IMR-90 (cell line): ENCODE results near the gene BPGM. TPM values are rescaled to one million over a fixed set of nuclear protein-coding genes. Genes with fewer than 3 reads are reported as not detected.

Experiments
- ATAC-seq: fragments of 200-7000 bp; cut with Tn5 transposase; 2 replicates; pipeline ENCODE4 v1.9.1; 2020; ENCODE audit warnings: low read depth, mild to moderate bottlenecking, moderate library complexity
- BruUV-seq: library from RNA; stranded (reverse); fragments of 400-500 nt; replicated peaks from 2 replicates; lab custom pipeline; 2021; lab: Mats Ljungman, UMichigan
- CTCF ChIA-PET: fragments of 300-600 bp; formaldehyde crosslinking; extraction: SDS; loops from one replicate; lab custom pipeline; 2021; ENCODE audit warnings: antibody characterized with exemption; lab: Yijun Ruan, JAX
- POLR2A ChIA-PET: fragments of 300-600 bp; sonication (Branson Sonifier 250); formaldehyde crosslinking; loops from one replicate; lab custom pipeline; 2022; ENCODE audit warnings: antibody characterized with exemption; ENCODE audit not compliant: unreplicated experiment; lab: Charles Lee
- DNase-seq: peaks from one replicate; pipeline ENCODE4 v3.0.0; 2013
- H2AFZ ChIP-seq: replicated peaks from 2 replicates; pipeline ENCODE3; 2013; ENCODE audit warnings: low read length, mild to moderate bottlenecking; ENCODE audit not compliant: poor library complexity
- H2AK5ac ChIP-seq: 2 replicates; pipeline ENCODE4 v1.6.1; 2013; ENCODE audit warnings: low read depth, low read length, inconsistent platforms
- H2AK9ac ChIP-seq: replicated peaks from 2 replicates; pipeline ENCODE3; 2013; ENCODE audit warnings: mild to moderate bottlenecking, low read depth, low read length, moderate library complexity; ENCODE audit not compliant: poor library complexity
- H2BK120ac ChIP-seq: 2 replicates; pipeline ENCODE4 v1.6.1; 2013; ENCODE audit warnings: low read depth, low read length, inconsistent platforms
- H2BK15ac ChIP-seq: 3 replicates; pipeline ENCODE4 v1.6.1; 2013; ENCODE audit warnings: low read depth, low read length, inconsistent platforms
- H2BK20ac ChIP-seq: 2 replicates; pipeline ENCODE4 v1.6.1; 2013; ENCODE audit warnings: low read depth, mild to moderate bottlenecking, inconsistent platforms, low read length, moderate library complexity
- H2BK5ac ChIP-seq: 2 replicates; pipeline ENCODE4 v1.6.1; 2013; ENCODE audit warnings: mild to moderate bottlenecking, low read depth, low read length, inconsistent platforms; ENCODE audit not compliant: poor library complexity, severe bottlenecking
- H3K14ac ChIP-seq: replicated peaks from 2 replicates; pipeline ENCODE4 v1.6.1; 2013; ENCODE audit warnings: low read depth, low read length, inconsistent platforms
- H3K18ac ChIP-seq: 2 replicates; pipeline ENCODE4 v1.6.1; 2013; ENCODE audit warnings: low read depth, low read length, control low read depth
- H3K23ac ChIP-seq: 2 replicates; pipeline ENCODE4 v1.6.1; 2013; ENCODE audit warnings: low read depth, low read length, inconsistent platforms
- H3K27ac ChIP-seq: 2 replicates; pipeline ENCODE4 v1.5.1; 2013; ENCODE audit warnings: mild to moderate bottlenecking, control low read depth, low read length; ENCODE audit not compliant: insufficient read depth
- H3K27me3 ChIP-seq: 2 replicates; pipeline ENCODE4 v1.6.1; 2013; ENCODE audit warnings: low read length; ENCODE audit not compliant: control insufficient read depth, insufficient read depth
- H3K36me3 ChIP-seq: 2 replicates; pipeline ENCODE4 v1.6.1; 2013; ENCODE audit warnings: low read length, mixed read lengths; ENCODE audit not compliant: control insufficient read depth, insufficient read depth
- H3K4ac ChIP-seq: 2 replicates; pipeline ENCODE4 v1.6.1; 2013; ENCODE audit warnings: low read depth, low read length, inconsistent platforms
- H3K4me1 ChIP-seq: 2 replicates; pipeline ENCODE4 v1.6.1; 2013; ENCODE audit warnings: low read length, mixed read lengths; ENCODE audit not compliant: control insufficient read depth, insufficient read depth
- H3K4me2 ChIP-seq: 2 replicates; pipeline ENCODE4 v1.6.1; 2013; ENCODE audit warnings: low read depth, mild to moderate bottlenecking, control low read depth, low read length, moderate library complexity
- H3K4me3 ChIP-seq: 2 replicates; pipeline ENCODE4 v1.5.1; 2013; ENCODE audit warnings: low read depth, mild to moderate bottlenecking, control low read depth, low read length, moderate library complexity; ENCODE audit not compliant: insufficient read depth
- H3K56ac ChIP-seq: 2 replicates; pipeline ENCODE4 v1.6.1; 2013; ENCODE audit warnings: low read length, inconsistent platforms; ENCODE audit not compliant: insufficient read depth; ENCODE audit errors: extremely low read depth
- H3K79me1 ChIP-seq, 2 experiments: 2 replicates each; pipeline ENCODE4 v1.6.1; 2013; ENCODE audit warnings: low read length in 2 of 2, inconsistent platforms in 1 of 2, low read depth in 1 of 2
- H3K9ac ChIP-seq: 2 replicates; pipeline ENCODE4 v1.6.1; 2013; ENCODE audit warnings: low read depth, low read length, control low read depth
- H3K9me1 ChIP-seq: 2 replicates; pipeline ENCODE4 v1.6.1; 2013; ENCODE audit warnings: low read length, inconsistent platforms; ENCODE audit not compliant: insufficient read depth
- H3K9me3 ChIP-seq: 2 replicates; pipeline ENCODE4 v1.6.1; 2013; ENCODE audit warnings: low read length; ENCODE audit not compliant: control insufficient read depth, insufficient read depth
- H4K20me1 ChIP-seq: 2 replicates; pipeline ENCODE4 v1.6.1; 2013; ENCODE audit warnings: low read length, inconsistent platforms; ENCODE audit not compliant: insufficient read depth
- H4K5ac ChIP-seq: 2 replicates; pipeline ENCODE4 v1.6.1; 2013; ENCODE audit warnings: mild to moderate bottlenecking, low read depth, low read length, control low read depth
- H4K8ac ChIP-seq, 2 experiments: 2 replicates each; pipeline ENCODE4 v1.6.1; 2013; ENCODE audit warnings: low read depth in 2 of 2, low read length in 2 of 2, control low read depth in 1 of 2, inconsistent platforms in 1 of 2
- H4K91ac ChIP-seq: 2 replicates; pipeline ENCODE4 v1.6.1; 2013; ENCODE audit warnings: low read depth, low read length, inconsistent platforms; ENCODE audit not compliant: insufficient read depth
- BHLHE40 ChIP-seq: fragments of 150-350 bp; IDR thresholded peaks from 2 replicates; pipeline ENCODE4 v1.6.1; 2016; ENCODE audit warnings: mild to moderate bottlenecking, low read depth, low read length
- CEBPB ChIP-seq: IDR thresholded peaks from 2 replicates; pipeline ENCODE4 v1.6.1; 2012; ENCODE audit warnings: low read depth, low read length, improper control_type of control experiment
- CHD1 ChIP-seq: IDR thresholded peaks from 2 replicates; pipeline ENCODE4 v1.6.1; 2012; ENCODE audit warnings: low read depth, low read length, improper control_type of control experiment
- CTCF ChIP-seq: conservative IDR thresholded peaks from 2 replicates; pipeline ENCODE4 v1.5.1; 2012; ENCODE audit warnings: mild to moderate bottlenecking, low read depth, low read length, improper control_type of control experiment
- ELK1 ChIP-seq: fragments of 150-350 bp; IDR thresholded peaks from 2 replicates; pipeline ENCODE4 v1.6.1; 2016; ENCODE audit warnings: low read depth, mild to moderate bottlenecking, low read length, moderate library complexity, borderline replicate concordance
- FOS ChIP-seq: fragments of 150-350 bp; IDR thresholded peaks from 2 replicates; pipeline ENCODE4 v1.6.1; 2016; ENCODE audit warnings: low read depth, low read length
- MAFK ChIP-seq: IDR thresholded peaks from 2 replicates; pipeline ENCODE4 v1.6.1; 2012; ENCODE audit warnings: low read depth, low read length, improper control_type of control experiment
- MAZ ChIP-seq: IDR thresholded peaks from 2 replicates; pipeline ENCODE4 v1.6.1; 2012; ENCODE audit warnings: low read depth, mild to moderate bottlenecking, low read length, improper control_type of control experiment, moderate library complexity, borderline replicate concordance
- MXI1 ChIP-seq: IDR thresholded peaks from 2 replicates; pipeline ENCODE4 v1.6.1; 2012; ENCODE audit warnings: low read depth, mild to moderate bottlenecking, low read length, moderate library complexity, borderline replicate concordance
- NFE2L2 ChIP-seq: fragments of 150-350 bp; IDR thresholded peaks from 2 replicates; pipeline ENCODE4 v1.6.1; 2016; ENCODE audit warnings: low read depth, mild to moderate bottlenecking, low read length
- POLR2A ChIP-seq: IDR thresholded peaks from 2 replicates; pipeline ENCODE4 v1.6.1; 2012; ENCODE audit warnings: mild to moderate bottlenecking, low read depth, low read length
- RAD21 ChIP-seq: IDR thresholded peaks from 2 replicates; pipeline ENCODE4 v1.6.1; 2012; ENCODE audit warnings: low read length, improper control_type of control experiment
- RCOR1 ChIP-seq: IDR thresholded peaks from 2 replicates; pipeline ENCODE4 v1.6.1; 2012; ENCODE audit warnings: mild to moderate bottlenecking, low read length, improper control_type of control experiment; ENCODE audit not compliant: insufficient replicate concordance
- RFX5 ChIP-seq: IDR thresholded peaks from 2 replicates; pipeline ENCODE4 v1.8.0; 2012; ENCODE audit warnings: low read depth, mild to moderate bottlenecking, low read length, moderate library complexity
- SMC3 ChIP-seq: fragments of 150-350 bp; IDR thresholded peaks from 2 replicates; pipeline ENCODE4 v1.6.1; 2016; ENCODE audit warnings: low read depth, mild to moderate bottlenecking, antibody characterized with exemption, low read length, moderate library complexity
- WGBS, 2 experiments: methylation state at CpG; one replicate each; pipeline versions ENCODE4 v1.1.5 to v1.1.7; 2013; ENCODE audit warnings: missing lambda C conversion rate in 2 of 2; ENCODE audit not compliant: insufficient read length in 1 of 2; ENCODE audit errors: extremely low coverage in 2 of 2; 5-methylcytosine and 5-hydroxymethylcytosine counted together
- dilution Hi-C: fragments of 300-500 bp; cut with HindIII; formaldehyde crosslinking; loops from one replicate; pipeline ENCODE4 v1.14.3; 2018; ENCODE audit warnings: low sequenced_read_pairs; ENCODE audit not compliant: unreplicated experiment
- in situ Hi-C: fragments of 300-500 bp; cut with MboI; formaldehyde crosslinking; loops from 3 replicates; pipeline ENCODE4 v1.14.3; 2019; ENCODE audit warnings: low sequenced_read_pairs, inconsistent platforms, mixed read lengths
- intact Hi-C: fragments of 100-400 bp; cut with micrococcal nuclease; formaldehyde crosslinking; loops from 2 replicates; pipeline ENCODE4 v1.10.0; 2022
- polyA plus RNA-seq, 3 experiments: library from polyadenylated mRNA; depleted of rRNA; stranded (reverse); fragments of >200 nt; gene quantifications; 2 replicates each; pipeline ENCODE4 v1.2.3, GENCODE V29; 2012; ENCODE audit warnings: low replicate concordance in 1 of 3
- total RNA-seq: library from RNA; depleted of rRNA; stranded (reverse); fragments of >200 nt; gene quantifications from 2 replicates; pipeline ENCODE4 v1.2.3, GENCODE V29; 2012
- TF ChIP-seq, protein P1 (sequence below): fragments of 150-350 bp; IDR thresholded peaks from 2 replicates; pipeline ENCODE4 v1.6.1; 2017; ENCODE audit warnings: mild to moderate bottlenecking, antibody characterized with exemption, low read length, low read depth

Gene BPGM
- total and polyA plus RNA-seq, 2 of the 4 experiments (the other 2 are of a cell fraction) = 18.8 to 20.0 TPM

- Histone ChIP-seq H3K4me1 (peaks cover 11% of the 10 kb centered on the region), H3K4ac (no peak overlapping the region), H2BK120ac (peak overlapping the region; percentile 17; the same call in 1 of the 2 replicates), H3K56ac (no peak overlapping the region), H4K20me1 (no peaks in the 10 kb centered on the region), H3K36me3 (no peaks in the 10 kb centered on the region), H4K91ac (peak overlapping the region; percentile 22; the same call in 1 of the 2 replicates), H3K9me1 (peaks cover 19% of the 10 kb centered on the region), H2BK5ac (no peak overlapping the region), H3K14ac (no peak overlapping the region), H3K9me3 (no peaks in the 10 kb centered on the region), H3K27ac (no peak overlapping the region), H2BK20ac (peak overlapping the region; percentile 52; the same call in 1 of the 2 replicates), H2AK9ac (no peak overlapping the region), H3K9ac (no peak overlapping the region), H2AK5ac (no peak overlapping the region), H3K4me3 (no peak overlapping the region), H3K79me1 (peaks cover 0 to 26% of the 10 kb centered on the region in 2 experiments; a peak in 2 of 4 replicates), H3K4me2 (no peak overlapping the region), H3K23ac (no peak overlapping the region), H4K8ac (peak overlapping the region in 1 of 2 experiments; percentile 22; a peak in 1 of 4 replicates), H3K27me3 (no peaks in the 10 kb centered on the region), H4K5ac (no peak overlapping the region; the same call in 1 of the 2 replicates), H2AFZ (no peak overlapping the region), H3K18ac (no peak overlapping the region), H2BK15ac (peak overlapping the region; percentile 28; the same call in 1 of the 3 replicates)
- DNase-seq (no peak), ATAC-seq (no peak)
- BruUV-seq = no TSS peak
- 50% methylated on average over 1 of the region's 5 CpGs; no CpG with 5 or more reads in 1 of the 2 experiments for WGBS, 2 experiments
- in situ Hi-C loops (no loop called here), dilution Hi-C loops (no loop called here), intact Hi-C loops (loop anchor here (2.0 kb wide), 1 partner anchor 55 kb away; the partner anchor contains the start of gene CALD1)
- TF ChIP-seq CTCF (no peak), RFX5 (no peak), SMC3 (no peak), CEBPB (no peak), MAFK (no peak), NFE2L2 (no peak), CHD1 (no peak), MAZ (no peak), MXI1 (no peak), RAD21 (no peak), POLR2A (no peak), BHLHE40 (no peak), ELK1 (no peak), RCOR1 (no peak), FOS (no peak)
- TF ChIP-seq, protein P1, sequence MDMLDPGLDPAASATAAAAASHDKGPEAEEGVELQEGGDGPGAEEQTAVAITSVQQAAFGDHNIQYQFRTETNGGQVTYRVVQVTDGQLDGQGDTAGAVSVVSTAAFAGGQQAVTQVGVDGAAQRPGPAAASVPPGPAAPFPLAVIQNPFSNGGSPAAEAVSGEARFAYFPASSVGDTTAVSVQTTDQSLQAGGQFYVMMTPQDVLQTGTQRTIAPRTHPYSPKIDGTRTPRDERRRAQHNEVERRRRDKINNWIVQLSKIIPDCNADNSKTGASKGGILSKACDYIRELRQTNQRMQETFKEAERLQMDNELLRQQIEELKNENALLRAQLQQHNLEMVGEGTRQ = no peak
- ChIA-PET CTCF (interaction anchor here (0.6 to 1.8 kb wide), 16 partner anchors 11 to 111 kb away, joined by 3 to 11 read pairs (median 4); no protein-coding TSS in a partner anchor), POLR2A (interaction anchor here (1.3 kb wide), 1 partner anchor 19 kb away, joined by 5 read pairs; no protein-coding TSS in a partner anchor)
These were observed 77.2 kb downstream of the BPGM start for GRCh38 chr7:134723892-134724291.
